Measurements from ENCODE around the gene TMEM229B.

The TMEM229B gene

DNA sequence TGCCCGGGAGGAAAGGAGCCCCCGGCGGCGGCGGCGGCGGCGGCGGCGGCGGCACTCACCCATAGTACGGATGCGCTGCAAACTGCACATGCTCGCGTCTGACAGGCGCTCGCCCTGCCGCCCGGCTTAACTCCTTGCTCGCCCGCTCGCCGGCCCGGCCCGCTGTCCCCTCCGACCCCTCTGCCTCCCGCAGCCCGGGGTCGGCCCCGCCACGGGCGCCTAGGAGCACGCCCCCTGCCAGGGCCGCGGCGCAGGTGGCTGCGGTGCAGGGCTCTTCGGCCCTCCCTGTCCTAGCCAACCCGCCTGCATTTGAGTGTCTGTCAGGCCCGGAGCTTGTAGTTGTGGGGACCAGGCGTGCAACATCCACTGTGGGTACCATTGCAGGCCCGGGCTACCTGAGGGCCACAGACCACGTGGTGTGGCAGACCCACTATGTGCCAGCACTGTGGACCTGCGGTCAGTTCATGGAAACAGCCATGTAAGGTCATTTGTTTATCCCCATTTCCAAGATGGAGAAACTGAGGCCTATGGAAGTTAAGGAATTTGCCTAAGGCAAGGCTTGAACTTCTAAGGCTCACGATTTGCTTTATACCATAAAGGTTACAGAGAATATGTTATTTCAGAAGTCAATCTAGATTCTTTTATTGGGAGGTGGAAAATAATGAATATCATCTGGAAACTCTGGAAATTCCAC is 27.0 kb upstream of the TMEM229B start:
- in situ Hi-C loops (cut with MboI; ENCODE audit: low sequenced_read_pairs): no loop called here

DNA sequence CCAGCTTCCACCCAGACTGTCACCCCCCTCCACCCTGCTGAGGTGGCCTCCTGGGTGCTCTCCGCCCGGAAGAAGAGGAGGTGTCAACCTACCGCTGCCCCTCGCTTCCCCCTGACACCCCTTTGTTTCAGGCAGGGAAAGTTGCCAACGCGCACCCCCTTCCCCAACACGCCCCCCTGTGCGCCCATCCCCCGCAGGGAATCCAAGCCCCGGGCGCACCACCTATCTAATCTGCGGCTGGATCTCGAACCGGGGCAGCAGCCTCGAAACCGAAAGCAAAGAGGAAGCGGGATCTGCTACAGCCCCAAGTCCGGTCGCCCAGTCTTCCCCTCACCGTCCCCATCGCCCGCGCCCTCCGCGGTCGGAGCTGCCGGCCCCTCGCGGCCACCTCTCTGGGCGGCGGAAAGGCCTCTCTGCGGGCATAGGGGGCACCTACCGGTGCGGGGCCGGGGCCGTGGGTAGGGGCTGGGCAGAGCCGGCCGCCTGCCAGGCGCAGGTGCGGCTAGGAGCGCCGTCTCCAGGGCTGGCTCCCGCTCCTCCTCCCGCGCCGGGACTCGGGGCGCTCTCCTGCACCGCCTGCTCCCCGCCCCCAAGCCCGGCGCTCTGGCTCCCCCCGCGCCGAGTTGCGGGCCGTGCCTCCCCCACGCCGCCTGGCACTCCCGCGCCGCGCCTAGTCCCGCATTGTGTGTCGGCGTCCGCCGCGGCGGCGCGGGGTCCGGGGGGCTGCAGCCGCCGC is 26.3 kb upstream of the TMEM229B start:
- in situ Hi-C loops (cut with MboI; ENCODE audit: low sequenced_read_pairs): no loop called here

- in situ Hi-C loops (cut with MboI; ENCODE audit: low sequenced_read_pairs): no loop called here
Measured at GRCh38 chr14:67514203-67514607, 25.7 kb upstream of the TMEM229B start.

GRCh38 chr14:67513631-67514108 is 25.1 kb upstream of the TMEM229B start:
- in situ Hi-C loops (cut with MboI; ENCODE audit: low sequenced_read_pairs): no loop called here

- in situ Hi-C loops (cut with MboI; ENCODE audit: low sequenced_read_pairs): no loop called here
Measured at GRCh38 chr14:67512463-67513310, 24.2 kb upstream of the TMEM229B start.

DNA sequence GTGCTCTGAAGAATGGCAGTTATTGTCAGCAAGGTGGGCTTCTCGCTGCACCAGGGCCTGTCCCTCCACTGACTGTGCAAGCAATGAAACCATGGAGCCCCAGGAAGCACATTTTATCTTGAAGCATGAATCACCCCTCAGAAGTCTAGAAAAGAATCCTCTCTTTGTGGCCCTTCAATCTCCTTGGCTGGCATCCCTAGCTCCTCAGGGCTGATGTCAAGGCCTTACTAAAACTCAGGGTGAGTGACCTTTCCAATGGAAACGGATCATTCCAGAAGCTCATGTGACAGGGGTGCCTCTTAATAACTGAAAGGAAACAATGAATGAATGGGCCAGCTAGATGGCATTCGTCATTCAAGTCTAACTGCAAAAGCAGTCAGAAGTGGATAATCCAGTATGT is 22.3 kb upstream of the TMEM229B start:
- in situ Hi-C loops (cut with MboI; ENCODE audit: low sequenced_read_pairs): no loop called here

DNA sequence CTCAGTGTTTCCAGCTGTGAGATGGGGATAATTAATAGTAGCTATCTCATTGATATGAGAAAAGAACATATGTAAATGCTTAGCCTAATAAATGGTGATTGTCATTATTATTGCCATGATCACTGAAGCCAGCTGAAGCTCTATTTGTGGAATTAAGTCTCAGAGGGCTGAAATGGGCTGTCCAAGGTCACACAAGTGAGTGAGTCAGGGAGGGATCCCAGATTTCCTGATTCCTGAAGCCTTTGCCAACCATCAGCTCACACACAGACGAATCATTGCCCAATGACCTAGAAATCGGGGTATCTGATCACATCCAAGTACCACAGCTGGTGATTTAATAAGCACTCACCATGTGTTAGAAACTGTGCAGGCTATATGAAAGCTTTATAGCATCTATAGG is 21.6 kb upstream of the TMEM229B start:
- in situ Hi-C loops (cut with MboI; ENCODE audit: low sequenced_read_pairs): no loop called here

DNA sequence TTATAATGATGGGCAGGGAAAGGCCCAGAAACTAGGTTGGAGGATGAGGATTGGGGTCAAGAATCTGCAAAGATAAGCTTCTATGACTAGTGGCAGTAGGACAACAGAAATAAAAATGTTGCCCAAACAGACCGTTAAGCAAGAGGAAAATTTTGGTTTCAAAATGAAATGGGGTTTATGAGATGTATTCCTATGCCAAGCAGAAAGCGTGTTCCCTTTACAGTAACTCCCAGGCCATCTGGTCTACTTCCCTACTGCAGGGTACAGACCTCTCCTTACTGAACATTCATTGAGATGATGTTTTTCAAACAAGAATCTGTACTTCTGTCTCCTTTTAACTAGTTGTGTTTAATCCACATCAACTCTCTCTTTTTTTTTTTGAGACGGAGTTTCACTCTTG is 20.4 kb upstream of the TMEM229B start:
- in situ Hi-C loops (cut with MboI; ENCODE audit: low sequenced_read_pairs): no loop called here

- in situ Hi-C loops (cut with MboI; ENCODE audit: low sequenced_read_pairs): no loop called here
Measured at GRCh38 chr14:67505254-67505653, 16.7 kb upstream of the TMEM229B start.

GRCh38 chr14:67503331-67503730 is 14.8 kb upstream of the TMEM229B start:
- in situ Hi-C loops (cut with MboI; ENCODE audit: low sequenced_read_pairs): no loop called here

- in situ Hi-C loops (cut with MboI; ENCODE audit: low sequenced_read_pairs): no loop called here
Measured at GRCh38 chr14:67502867-67503266, 14.3 kb upstream of the TMEM229B start.

- in situ Hi-C loops (cut with MboI; ENCODE audit: low sequenced_read_pairs): no loop called here
Measured at GRCh38 chr14:67501670-67502069, 13.1 kb upstream of the TMEM229B start.

DNA sequence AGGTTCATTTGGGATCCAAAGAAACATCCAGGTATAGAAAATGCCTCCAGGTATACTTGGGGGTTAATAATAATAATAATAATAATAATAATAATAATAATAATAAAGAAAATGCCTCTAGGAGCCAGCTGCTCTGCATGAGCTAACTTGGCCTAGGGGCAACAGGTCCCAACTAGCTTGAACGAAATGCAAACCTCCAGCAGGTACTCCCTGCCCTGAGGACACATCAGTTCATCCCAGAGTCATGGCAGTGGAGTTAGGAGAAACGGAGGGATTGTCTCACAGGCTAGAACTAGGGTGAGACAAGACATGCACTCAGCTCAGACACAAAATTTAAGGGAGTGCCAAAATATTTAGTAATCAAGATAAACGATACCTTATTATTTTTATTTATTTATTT is 12.5 kb upstream of the TMEM229B start:
- in situ Hi-C loops (cut with MboI; ENCODE audit: low sequenced_read_pairs): no loop called here

GRCh38 chr14:67497716-67498115 is 9.2 kb upstream of the TMEM229B start:
- in situ Hi-C loops (cut with MboI; ENCODE audit: low sequenced_read_pairs): no loop called here

GRCh38 chr14:67497216-67497615 is 8.7 kb upstream of the TMEM229B start:
- in situ Hi-C loops (cut with MboI; ENCODE audit: low sequenced_read_pairs): no loop called here

DNA sequence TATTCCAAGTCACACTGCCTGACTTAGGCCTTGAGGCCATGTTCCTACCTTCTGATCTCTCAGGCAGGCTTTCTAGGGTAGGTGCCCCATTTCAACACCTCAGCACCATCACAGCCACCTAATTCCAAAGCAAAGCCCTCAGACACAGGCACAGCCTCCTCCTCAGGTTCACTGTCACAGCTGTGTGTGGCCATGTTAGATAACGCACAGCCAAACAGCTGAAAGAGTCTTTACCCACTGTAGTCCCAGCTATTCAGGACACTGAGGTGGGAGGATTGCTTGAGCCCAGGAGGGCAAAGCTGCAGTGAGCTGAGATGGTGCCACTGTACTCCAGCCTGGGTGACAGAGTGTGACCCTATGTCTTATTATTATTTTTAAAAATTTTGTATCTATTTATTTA is 7.3 kb upstream of the TMEM229B start:
- in situ Hi-C loops (cut with MboI; ENCODE audit: low sequenced_read_pairs): no loop called here

DNA sequence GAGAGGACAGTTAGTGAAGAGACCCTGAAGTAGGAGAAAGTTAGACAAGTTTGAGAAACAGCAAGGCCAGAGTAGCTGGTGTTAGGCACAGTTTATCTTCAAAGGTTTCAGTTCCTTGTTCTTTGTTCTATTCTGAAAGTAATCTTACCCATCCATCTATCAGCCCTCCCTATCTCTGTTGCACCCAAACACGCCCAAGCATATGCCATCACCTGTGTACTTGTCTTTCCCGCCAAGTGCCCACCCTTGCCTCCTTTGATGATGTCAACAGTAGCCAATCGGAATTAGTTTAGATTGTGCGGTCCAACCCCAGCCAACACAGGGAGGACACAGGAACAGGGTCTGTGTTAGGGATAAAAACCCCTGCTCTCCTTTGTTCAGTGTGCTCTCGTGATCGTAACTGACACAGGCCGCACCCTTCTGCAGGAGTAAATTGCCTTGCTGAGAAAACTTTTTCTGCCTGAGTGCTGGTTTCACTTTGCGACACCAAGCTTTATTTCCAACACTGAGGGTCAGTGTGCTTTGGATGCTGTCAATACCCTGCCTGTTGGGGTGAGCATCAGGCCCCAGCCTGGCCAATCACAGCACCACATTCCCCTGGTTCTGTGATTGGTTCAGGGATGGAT is 4.7 kb upstream of the TMEM229B start:
- in situ Hi-C loops (cut with MboI; ENCODE audit: low sequenced_read_pairs): no loop called here

DNA sequence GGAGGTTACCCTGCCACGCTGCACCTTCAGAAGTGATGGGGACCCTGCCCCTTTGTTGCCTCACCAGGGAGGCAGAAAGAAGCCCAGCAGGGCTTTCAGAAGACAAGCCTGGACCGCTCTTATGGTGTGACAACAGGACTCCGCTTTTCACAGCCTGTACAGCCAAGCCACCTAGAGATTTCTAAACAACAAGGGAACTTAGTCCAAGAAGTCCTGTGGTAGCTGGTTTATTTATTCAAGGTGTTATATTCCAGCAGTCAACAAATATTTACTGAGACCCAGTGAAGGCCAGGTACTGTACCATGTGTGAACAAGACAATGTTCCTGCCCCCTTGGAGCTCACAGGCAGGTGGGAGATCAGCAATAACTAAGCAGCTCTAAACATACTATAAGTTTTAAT is 4.0 kb upstream of the TMEM229B start:
- in situ Hi-C loops (cut with MboI; ENCODE audit: low sequenced_read_pairs): no loop called here

- in situ Hi-C loops (cut with MboI; ENCODE audit: low sequenced_read_pairs): no loop called here
Measured at GRCh38 chr14:67491741-67492507, 3.4 kb upstream of the TMEM229B start.

DNA sequence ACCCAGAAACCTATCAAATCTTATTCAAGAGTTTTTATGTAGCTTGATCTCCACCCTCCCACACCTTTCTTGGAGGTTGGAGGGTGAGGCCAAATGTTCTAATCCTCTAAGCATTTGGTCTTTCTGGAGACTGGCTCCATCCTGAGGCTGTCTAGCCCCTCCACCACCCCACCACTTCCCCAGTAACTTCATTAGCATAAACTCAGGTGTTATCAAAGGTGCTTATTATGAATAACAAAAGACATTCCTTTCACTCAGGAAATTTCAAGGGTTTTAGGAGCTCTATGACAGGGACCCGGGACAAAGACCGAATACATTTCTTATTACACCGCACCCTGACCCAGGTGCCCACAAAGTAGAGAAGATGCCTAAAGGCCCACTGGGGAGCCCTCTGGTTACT is 2.8 kb upstream of the TMEM229B start:
- in situ Hi-C loops (cut with MboI; ENCODE audit: low sequenced_read_pairs): no loop called here
